T-helper 17 cell (primary cell): Measurements from ENCODE around the gene C1D. TPM values are rescaled to one million over a fixed set of nuclear protein-coding genes. Genes with fewer than 3 reads are reported as not detected.
"Not testable (repeated sequence)": the region's sequence is repeated elsewhere in the genome, so short reads cannot be mapped to it uniquely, and the experiment has no call there.

Source experiments
- ATAC-seq: fragments of 150-1000 bp; cut with Tn5 transposase; 2 replicates; pipeline ENCODE4 v1.10.0; 2021; ENCODE audit warnings: mild to moderate bottlenecking, moderate library complexity
- DNase-seq, 3 donors: peaks; one replicate each; pipeline versions ENCODE4 v3.0.0 to v3.0.0-alpha.2; 2020 to 2021
- H3K9me3 ChIP-seq: one replicate; pipeline ENCODE4 v1.7.0; 2013; ENCODE audit warnings: low read length, mild to moderate bottlenecking; ENCODE audit not compliant: control insufficient read depth, poor library complexity, severe bottlenecking
- H3K27ac Mint-ChIP-seq: one replicate; pipeline ENCODE4 v1.8.0; 2022; ENCODE audit warnings: mild to moderate bottlenecking, moderate library complexity, mixed read lengths
- H3K27me3 Mint-ChIP-seq: one replicate; pipeline ENCODE4 v1.8.0; 2022; ENCODE audit warnings: mixed read lengths
- H3K36me3 Mint-ChIP-seq: one replicate; pipeline ENCODE4 v1.8.0; 2022; ENCODE audit warnings: low read depth, mixed read lengths
- H3K4me1 Mint-ChIP-seq: one replicate; pipeline ENCODE4 v1.8.0; 2022; ENCODE audit warnings: mild to moderate bottlenecking, mixed read lengths
- H3K4me3 Mint-ChIP-seq: one replicate; pipeline ENCODE4 v1.8.0; 2022; ENCODE audit warnings: mild to moderate bottlenecking, moderate library complexity, mixed read lengths
- total RNA-seq, 4 donors: library from RNA in 2 of 4; stranded (reverse) in 2 of 4; gene quantifications; one replicate each; pipeline ENCODE4 v1.2.3 and lab custom pipeline; 2022 to 2026

Gene C1D
- total RNA-seq, 2 donors from 2014 or later: 14.1 to 17.0 TPM

DNA sequence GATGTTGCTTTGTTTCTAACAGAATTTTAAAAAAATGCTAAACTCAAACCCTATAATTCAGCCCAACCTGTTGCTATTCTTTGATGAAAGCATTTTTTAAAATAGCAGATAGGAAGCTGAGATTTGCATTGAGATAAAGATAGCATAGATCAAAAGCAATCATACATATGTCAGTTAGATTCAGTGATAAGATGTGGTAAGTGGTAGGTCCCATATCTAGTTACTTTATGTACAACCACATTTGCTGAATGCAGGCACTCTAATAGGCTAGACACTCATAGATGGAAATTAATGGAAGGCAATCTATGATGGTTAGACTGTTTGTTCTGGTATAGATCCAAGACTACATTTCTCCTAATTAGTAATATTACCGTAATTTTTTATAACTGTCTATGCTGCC, 27.2 kb upstream of the C1D start:
- H3K4me3 Mint-ChIP-seq: no peak overlapping the region
- DNase-seq (no peak), ATAC-seq (peak; percentile 92)
- H3K9me3 ChIP-seq: no peaks in the 10 kb centered on the region
- peaks cover 14% of the 10 kb centered on the region for H3K27me3 Mint-ChIP-seq
- H3K36me3 Mint-ChIP-seq: no peaks in the 10 kb centered on the region
- H3K27ac Mint-ChIP-seq: peak overlapping the region; percentile 34
- peaks cover 11% of the 10 kb centered on the region for H3K4me1 Mint-ChIP-seq

DNA sequence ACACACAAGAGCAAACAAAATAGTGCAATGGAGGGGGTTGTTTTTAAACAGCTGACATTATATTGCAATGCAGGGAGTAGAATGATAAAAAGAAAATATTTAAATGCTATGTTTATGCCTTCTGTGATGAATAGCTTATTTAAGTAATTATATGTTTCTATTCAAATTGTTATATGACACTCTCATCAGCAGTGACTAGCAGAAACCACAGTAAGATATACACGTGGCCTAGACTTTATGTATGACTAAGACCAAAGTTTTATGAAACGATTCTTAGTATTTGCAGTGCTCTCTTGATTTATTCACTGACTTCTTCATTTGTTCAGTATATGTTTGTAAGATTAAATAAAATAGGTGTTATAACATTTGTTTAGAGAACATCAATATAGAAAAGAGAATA, 26.1 kb upstream of the C1D start:
- DNase-seq: no peak
- Mint-ChIP-seq H3K27me3 (peaks cover 8% of the 10 kb centered on the region), H3K4me1 (peaks cover 11% of the 10 kb centered on the region), H3K36me3 (no peaks in the 10 kb centered on the region), H3K4me3 (no peak overlapping the region), H3K27ac (no peak overlapping the region)
- no peaks in the 10 kb centered on the region for H3K9me3 ChIP-seq
- ATAC-seq: no peak

DNA sequence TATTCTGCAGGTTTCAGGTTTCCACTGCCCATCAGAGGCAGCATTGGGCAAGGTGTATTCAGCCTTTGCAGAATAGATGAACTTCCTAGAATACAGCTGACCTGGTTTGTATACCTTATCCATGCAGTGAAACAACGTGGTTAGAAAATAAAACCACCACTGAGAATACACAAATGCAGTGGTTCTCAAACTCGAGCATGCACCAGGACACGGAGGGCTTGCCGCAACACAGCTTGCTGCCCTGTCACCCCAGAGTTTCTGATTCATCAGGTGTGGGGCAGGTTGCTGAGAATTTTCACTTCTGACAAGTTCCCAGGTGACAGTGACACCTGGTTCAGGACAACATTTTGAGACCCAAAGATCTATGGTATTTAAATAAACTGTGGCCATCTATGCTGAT, 23.4 kb upstream of the C1D start:
- Mint-ChIP-seq H3K27ac (no peak overlapping the region), H3K36me3 (no peaks in the 10 kb centered on the region), H3K4me3 (no peak overlapping the region), H3K4me1 (peaks cover 11% of the 10 kb centered on the region), H3K27me3 (peaks cover 8% of the 10 kb centered on the region)
- DNase-seq: no peak
- no peak for ATAC-seq
- no peaks in the 10 kb centered on the region for H3K9me3 ChIP-seq

DNA sequence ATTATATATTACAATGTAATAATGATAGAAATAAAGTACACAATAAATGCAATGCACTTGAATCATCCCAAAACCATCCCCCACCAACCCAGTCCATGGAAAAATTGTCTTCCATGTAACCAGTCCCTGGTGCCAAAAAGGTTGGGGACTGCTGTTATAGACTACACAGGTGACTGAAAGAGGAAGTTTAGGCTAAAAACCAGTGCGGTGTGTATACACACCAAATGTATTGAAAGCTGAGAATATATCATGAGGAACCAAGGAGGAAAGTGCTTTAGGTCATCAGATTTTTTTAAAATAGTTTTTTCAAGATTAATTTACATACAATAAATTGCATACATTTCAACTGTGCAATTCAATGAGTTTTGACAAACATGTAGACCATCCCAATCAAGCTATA, 20.5 kb upstream of the C1D start:
- H3K27me3 Mint-ChIP-seq: peaks cover 15% of the 10 kb centered on the region
- no peak for DNase-seq
- ATAC-seq: no peak
- H3K4me1 Mint-ChIP-seq: no peaks in the 10 kb centered on the region
- no peaks in the 10 kb centered on the region for H3K36me3 Mint-ChIP-seq
- no peak overlapping the region for H3K27ac Mint-ChIP-seq
- no peaks in the 10 kb centered on the region for H3K9me3 ChIP-seq
- no peak overlapping the region for H3K4me3 Mint-ChIP-seq

DNA sequence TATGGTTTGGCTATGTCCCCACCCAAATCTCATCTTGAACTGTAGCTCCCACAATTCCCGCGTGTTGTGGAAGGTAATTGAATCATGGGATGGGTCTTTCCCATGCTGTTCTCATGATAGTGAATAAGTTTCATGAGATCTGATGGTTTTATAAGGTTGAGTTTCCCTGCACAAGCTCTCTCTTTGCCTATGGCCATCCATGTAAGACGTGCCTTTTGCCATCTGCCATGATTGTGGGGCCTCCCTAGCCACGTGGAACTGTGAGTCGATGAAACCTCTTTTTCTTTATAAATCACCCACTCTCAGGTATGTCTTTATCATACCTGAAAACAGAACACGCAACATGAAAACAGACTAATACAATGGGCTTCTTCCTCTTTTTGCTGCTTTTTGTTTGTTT, 11.2 kb upstream of the C1D start:
- no peak for ATAC-seq
- Mint-ChIP-seq H3K27me3 (no peaks in the 10 kb centered on the region), H3K36me3 (no peaks in the 10 kb centered on the region), H3K4me1 (no peaks in the 10 kb centered on the region), H3K4me3 (no peak overlapping the region), H3K27ac (no peak overlapping the region)
- H3K9me3 ChIP-seq: no peaks in the 10 kb centered on the region
- DNase-seq: no peak

DNA sequence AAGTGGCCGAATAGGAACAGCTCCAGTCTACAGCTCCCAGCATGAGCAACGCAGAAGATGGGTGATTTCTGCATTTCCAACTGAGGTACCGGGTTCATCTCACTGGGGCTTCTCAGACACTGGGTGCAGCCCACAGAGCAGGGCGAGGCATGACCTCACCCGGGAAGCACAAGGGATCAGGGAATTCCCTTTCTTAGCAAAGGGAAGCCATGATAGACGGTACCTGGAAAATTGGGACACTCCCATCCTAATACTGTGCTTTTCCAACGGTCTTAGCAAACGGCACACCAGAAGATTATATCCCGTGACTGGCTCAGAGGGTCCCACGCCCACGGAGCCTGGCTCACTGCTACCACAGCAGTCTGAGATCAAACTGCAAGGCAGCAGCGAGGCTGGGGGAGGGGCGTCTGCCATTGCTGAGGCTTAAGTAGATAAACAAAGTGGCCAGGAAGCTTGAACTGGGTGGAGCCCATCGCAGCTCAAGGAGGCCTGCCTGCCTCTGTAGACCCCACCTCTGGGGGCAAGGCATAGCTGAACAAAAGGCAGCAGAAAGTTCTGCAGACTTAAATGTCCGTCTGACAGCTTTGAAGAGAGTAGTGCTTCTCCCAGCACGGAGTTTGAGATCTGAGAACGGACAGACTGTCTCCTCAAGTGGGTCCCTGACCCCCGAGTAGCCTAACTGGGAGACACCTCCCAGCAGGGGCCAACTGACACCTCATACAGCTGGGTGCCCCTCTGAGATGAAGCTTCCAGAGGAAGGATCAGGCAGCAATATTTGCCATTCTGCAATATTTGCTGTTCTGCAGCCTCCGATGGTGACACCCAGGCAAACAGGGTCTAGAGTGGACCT, 1.2 kb upstream of the C1D start:
- not testable (repeated sequence) for DNase-seq, H3K36me3 Mint-ChIP-seq
- peak overlapping the region; percentile 96 for H3K4me3 Mint-ChIP-seq

DNA sequence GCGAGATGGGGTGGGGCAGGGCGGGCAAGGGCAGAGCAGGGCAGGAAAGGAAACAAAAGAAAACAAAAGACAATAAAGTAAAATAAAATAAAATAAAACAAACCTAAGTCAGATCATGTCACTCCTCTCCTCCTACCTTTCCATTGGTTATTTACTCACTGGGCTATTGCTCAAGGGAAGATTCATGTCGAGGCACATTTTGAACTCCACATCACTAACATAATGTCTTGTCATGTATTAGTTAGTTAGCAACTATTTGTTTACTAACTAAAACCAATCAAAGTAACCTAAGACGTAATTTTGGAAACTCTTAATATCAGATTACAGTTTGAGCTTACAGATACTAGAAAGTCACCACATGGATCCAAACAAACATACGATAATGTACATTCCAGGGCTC, 2.2 kb downstream of the C1D start:
- DNase-seq: no peak
- Mint-ChIP-seq H3K27ac (peak overlapping the region; percentile 81), H3K27me3 (no peaks in the 10 kb centered on the region), H3K36me3 (peaks cover 11% of the 10 kb centered on the region), H3K4me3 (no peak overlapping the region), H3K4me1 (peaks cover 42% of the 10 kb centered on the region)
- no peaks in the 10 kb centered on the region for H3K9me3 ChIP-seq
- ATAC-seq: no peak

More for the DNA sequence above, 1.2 kb upstream of the C1D start:
- H3K27me3 Mint-ChIP-seq, H3K9me3 ChIP-seq, ATAC-seq: not testable (repeated sequence)
- Mint-ChIP-seq H3K4me1 (peaks cover 21% of the 10 kb centered on the region), H3K27ac (peak overlapping the region; percentile 99)

DNA sequence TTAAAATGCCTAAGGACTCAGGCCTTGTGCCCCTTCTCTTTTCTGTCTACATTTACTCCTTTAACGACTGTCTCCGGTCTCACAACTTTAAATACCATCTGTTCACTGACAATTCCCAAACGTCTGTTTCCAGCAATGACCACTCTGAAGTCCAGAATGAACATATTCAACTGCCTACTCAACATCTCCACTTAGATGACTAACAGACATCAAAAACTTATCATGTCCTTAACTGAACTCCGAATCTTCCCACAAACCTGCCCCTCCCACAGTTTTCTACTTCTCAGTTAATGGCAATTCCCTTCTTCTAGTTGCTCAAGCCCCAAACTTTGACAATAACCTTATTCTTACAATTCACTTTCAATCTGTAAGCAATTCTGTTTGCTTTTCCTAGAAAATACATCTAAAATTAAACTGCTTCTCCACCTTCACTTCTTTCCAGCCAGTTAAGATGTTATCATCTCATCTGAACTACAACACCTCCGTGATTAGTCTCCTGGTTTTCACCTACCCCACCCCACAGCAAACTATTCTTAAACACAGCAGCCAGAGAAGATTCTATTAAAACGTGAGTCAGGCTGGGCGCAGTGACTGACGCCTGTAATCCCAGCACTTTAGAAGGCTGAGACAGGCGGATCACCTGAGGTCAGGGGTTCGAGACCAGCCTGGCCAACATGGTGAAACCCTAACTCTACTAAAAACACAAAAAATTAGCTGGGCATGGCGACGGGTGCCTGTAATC, 2.8 kb downstream of the C1D start:
- H3K27me3 Mint-ChIP-seq: no peaks in the 10 kb centered on the region
- DNase-seq: no peak
- H3K4me1 Mint-ChIP-seq: peaks cover 46% of the 10 kb centered on the region
- ATAC-seq: no peak
- peak overlapping the region; percentile 81 for H3K27ac Mint-ChIP-seq
- H3K36me3 Mint-ChIP-seq: peaks cover 11% of the 10 kb centered on the region
- peak overlapping the region; percentile 65 for H3K4me3 Mint-ChIP-seq
- no peaks in the 10 kb centered on the region for H3K9me3 ChIP-seq

DNA sequence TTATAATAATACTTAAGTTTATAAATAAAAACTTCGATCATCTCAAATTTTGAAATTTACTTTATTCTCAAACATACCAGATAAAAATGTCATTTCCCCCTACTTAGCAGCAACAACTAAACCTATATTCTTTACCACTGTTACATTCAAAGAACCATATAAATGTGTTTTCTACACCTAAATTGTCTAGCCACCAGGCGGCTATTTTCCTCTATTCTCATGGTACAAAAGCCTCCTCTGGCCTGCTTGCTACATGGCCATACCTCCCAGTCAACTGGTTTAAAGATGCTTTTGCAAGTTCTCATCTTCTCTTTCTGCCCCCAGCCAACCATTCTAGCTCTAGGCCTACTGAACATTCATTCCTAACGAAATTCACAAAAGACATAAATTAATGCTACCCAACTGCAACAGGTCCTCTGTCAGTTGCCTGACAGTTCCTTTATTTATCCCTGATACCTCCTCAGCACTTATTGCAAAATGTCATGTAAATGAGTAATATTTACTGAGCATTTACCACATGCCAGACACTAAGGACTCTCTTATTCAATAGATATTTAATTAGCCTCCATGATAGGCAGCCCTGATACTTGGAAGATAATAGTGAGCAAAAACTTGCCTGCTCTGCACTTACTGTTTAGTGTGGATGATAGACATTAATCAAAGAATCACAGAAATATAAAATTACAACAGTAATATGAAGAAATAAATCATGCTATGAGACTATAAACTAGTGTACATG, 5.0 kb downstream of the C1D start:
- peaks cover 60% of the 10 kb centered on the region for H3K4me1 Mint-ChIP-seq
- H3K36me3 Mint-ChIP-seq: peaks cover 9% of the 10 kb centered on the region
- no peak overlapping the region for H3K4me3 Mint-ChIP-seq
- H3K27me3 Mint-ChIP-seq: no peaks in the 10 kb centered on the region
- DNase-seq: no peak
- no peaks in the 10 kb centered on the region for H3K9me3 ChIP-seq
- ATAC-seq: no peak
- peak overlapping the region; percentile 69 for H3K27ac Mint-ChIP-seq

DNA sequence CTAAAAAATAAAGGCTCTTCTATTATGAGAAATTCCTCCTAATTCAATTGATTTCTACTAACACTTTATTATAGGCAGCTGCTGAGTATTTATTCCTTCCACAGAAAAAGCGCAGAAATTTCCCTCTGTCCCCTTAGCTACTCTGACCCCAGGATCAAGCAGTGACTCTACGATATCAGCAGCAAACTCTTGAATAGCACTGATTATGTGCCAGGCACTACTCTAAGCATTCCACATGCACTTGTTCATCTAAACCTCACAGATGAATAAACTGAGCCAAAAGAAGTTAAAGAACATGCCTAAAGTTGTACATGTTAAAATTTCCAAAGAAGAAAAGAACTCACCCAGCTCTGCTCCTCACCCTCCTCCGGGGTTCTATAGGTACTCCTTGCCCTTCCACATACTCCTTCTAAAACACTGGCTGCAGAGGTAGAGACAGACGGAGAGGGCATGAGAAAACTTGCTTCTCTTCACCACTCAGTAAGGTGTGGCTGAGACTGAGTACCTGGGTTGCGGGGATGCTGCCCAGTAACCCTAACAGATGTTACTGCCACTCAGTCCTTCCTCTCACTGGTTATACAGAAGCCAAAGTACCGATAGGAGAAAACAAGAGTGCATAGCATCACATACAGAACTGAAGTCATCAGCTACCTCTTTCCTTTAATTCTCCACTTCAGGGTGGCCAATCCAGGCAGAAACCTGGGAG, 9.9 kb downstream of the C1D start:
- no peak for ATAC-seq
- Mint-ChIP-seq H3K27ac (peak overlapping the region; percentile 82), H3K36me3 (peaks cover 4% of the 10 kb centered on the region), H3K4me1 (peaks cover 49% of the 10 kb centered on the region), H3K27me3 (no peaks in the 10 kb centered on the region), H3K4me3 (no peak overlapping the region)
- no peaks in the 10 kb centered on the region for H3K9me3 ChIP-seq
- DNase-seq: no peak

DNA sequence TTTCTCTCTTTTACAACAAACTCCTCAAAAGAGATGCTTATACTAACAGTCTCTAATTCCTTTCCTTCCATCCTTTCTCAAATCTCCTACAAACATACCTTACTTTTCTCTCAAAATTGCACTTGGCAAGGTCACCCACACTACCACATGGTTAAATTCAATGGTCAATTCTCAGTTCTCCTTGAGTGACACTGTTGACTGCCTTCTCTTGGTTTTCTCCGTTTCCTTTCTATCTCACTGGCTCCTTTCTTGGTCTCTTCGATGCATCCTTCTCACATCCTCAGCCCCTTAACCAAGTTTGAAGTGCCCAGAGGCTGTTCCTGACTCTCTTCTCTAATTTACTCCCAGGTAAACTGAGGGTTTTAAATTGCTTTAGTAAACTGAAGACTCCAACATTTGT, 12.5 kb downstream of the C1D start:
- Mint-ChIP-seq H3K4me3 (no peak overlapping the region), H3K4me1 (peaks cover 40% of the 10 kb centered on the region), H3K27ac (peak overlapping the region; percentile 10), H3K36me3 (peaks cover 3% of the 10 kb centered on the region), H3K27me3 (no peaks in the 10 kb centered on the region)
- ATAC-seq: no peak
- no peaks in the 10 kb centered on the region for H3K9me3 ChIP-seq
- DNase-seq: no peak

DNA sequence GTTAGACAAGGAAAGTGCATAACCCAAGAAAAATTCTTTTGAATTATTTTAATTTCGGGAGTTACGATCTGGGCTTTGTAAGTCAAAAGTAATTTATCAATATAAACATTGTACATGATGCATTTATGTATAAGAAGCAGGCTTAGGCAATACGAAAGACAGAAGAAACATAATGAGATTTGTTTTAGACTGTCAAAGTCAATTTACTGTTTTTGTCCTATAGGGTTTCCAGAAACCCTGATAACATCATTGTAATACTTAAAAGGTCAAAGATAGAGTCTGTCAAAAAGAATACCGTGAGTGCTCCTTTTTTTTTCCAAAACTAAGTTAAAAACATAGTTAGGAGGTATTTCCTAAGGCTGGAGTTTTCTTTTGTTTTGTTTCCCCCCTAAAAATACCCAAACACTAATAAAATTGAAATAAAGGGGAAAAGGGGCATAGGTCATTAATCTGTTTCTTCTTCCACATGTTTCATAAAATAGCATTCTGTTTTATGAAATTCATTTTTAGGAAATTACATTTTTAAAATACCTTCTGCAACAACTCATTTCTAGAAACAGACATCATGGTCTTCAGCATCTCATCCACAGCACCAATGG, 16.1 kb downstream of the C1D start:
- H3K9me3 ChIP-seq: no peaks in the 10 kb centered on the region
- ATAC-seq (no peak), DNase-seq (no peak)
- Mint-ChIP-seq H3K36me3 (peaks cover 5% of the 10 kb centered on the region), H3K27me3 (no peaks in the 10 kb centered on the region), H3K27ac (no peak overlapping the region), H3K4me3 (no peak overlapping the region), H3K4me1 (peaks cover 22% of the 10 kb centered on the region)
